CD14-positive monocyte (primary cell): ENCODE data around the gene SPC24. TPM values are rescaled to one million over a fixed set of nuclear protein-coding genes. Genes with fewer than 3 reads are reported as not detected.

Experiments used
- DNase-seq, 3 donors: peaks; one replicate each; pipeline ENCODE4 v3.0.0-alpha.2; 2011 to 2022
- H2AFZ ChIP-seq: 2 replicates; pipeline ENCODE4 v1.6.0; 2012; ENCODE audit warnings: mild to moderate bottlenecking, low read depth, low read length, inconsistent platforms; ENCODE audit not compliant: insufficient read depth, poor library complexity, severe bottlenecking
- H3K27ac ChIP-seq, 2 donors: 1 replicate in 1 of 2; 2 replicates in 1 of 2; pipeline ENCODE4 v1.5.1; 2012 to 2013; ENCODE audit warnings: low read length in 2 of 2, control low read depth in 1 of 2, inconsistent platforms in 1 of 2, low read depth in 1 of 2, mild to moderate bottlenecking in 1 of 2
- H3K27me3 ChIP-seq, 2 donors: one replicate each; pipeline versions ENCODE4 v1.6.0 to v1.6.1; 2011 to 2013; ENCODE audit warnings: low read length in 2 of 2; ENCODE audit not compliant: control insufficient read depth in 2 of 2, insufficient read depth in 2 of 2
- H3K36me3 ChIP-seq, 2 donors: replicated peaks in 1 of 2; 1 replicate in 1 of 2; 2 replicates in 1 of 2; pipeline versions ENCODE4 v1.5.1 to v1.6.1; 2012 to 2013; ENCODE audit warnings: low read length in 2 of 2, control low read depth in 1 of 2, inconsistent platforms in 1 of 2, mild to moderate bottlenecking in 1 of 2; ENCODE audit not compliant: insufficient read depth in 2 of 2, control insufficient read depth in 1 of 2
- H3K4me1 ChIP-seq, 2 donors: 1 replicate in 1 of 2; 2 replicates in 1 of 2; pipeline versions ENCODE4 v1.5.1 to v1.6.1; 2012 to 2013; ENCODE audit warnings: low read length in 2 of 2, control low read depth in 1 of 2, inconsistent platforms in 1 of 2, mild to moderate bottlenecking in 1 of 2, moderate library complexity in 1 of 2; ENCODE audit not compliant: insufficient read depth in 2 of 2, control insufficient read depth in 1 of 2
- H3K4me2 ChIP-seq: replicated peaks from 2 replicates; pipeline ENCODE3; 2012; ENCODE audit warnings: low read length, moderate library complexity, mild to moderate bottlenecking; ENCODE audit not compliant: poor library complexity, severe bottlenecking; ENCODE audit errors: extremely low read depth
- H3K4me3 ChIP-seq, 3 experiments: fragments of 200-600 bp in 1 of 3; sonication (generic) in 1 of 3; replicated peaks in 1 of 3; 1 replicate in 2 of 3; 2 replicates in 1 of 3; pipeline ENCODE4 v1.5.1; 2011 to 2013; ENCODE audit warnings: low read length in 3 of 3, mild to moderate bottlenecking in 3 of 3, control low read depth in 2 of 3, low read depth in 2 of 3, inconsistent platforms in 1 of 3, moderate library complexity in 1 of 3
- H3K79me2 ChIP-seq: 2 replicates; pipeline ENCODE4 v1.6.0; 2012; ENCODE audit warnings: mild to moderate bottlenecking, control low read depth, inconsistent platforms, low read length, moderate library complexity; ENCODE audit not compliant: insufficient read depth
- H3K9ac ChIP-seq: 2 replicates; pipeline ENCODE4 v1.6.0; 2017; ENCODE audit warnings: low read length, mild to moderate bottlenecking; ENCODE audit not compliant: insufficient read depth, poor library complexity, severe bottlenecking
- H3K9me3 ChIP-seq, 2 donors: replicated peaks in 1 of 2; 1 replicate in 1 of 2; 2 replicates in 1 of 2; pipeline versions ENCODE4 v1.5.1 to v1.6.1; 2012 to 2013; ENCODE audit warnings: low read length in 2 of 2, control low read depth in 1 of 2; ENCODE audit not compliant: control insufficient read depth in 1 of 2, insufficient read depth in 1 of 2
- H4K20me1 ChIP-seq: 2 replicates; pipeline ENCODE4 v1.6.0; 2012; ENCODE audit warnings: mild to moderate bottlenecking, low read length, control low read depth, moderate library complexity; ENCODE audit not compliant: insufficient read depth
- H3K27ac Mint-ChIP-seq, 7 donors: one replicate each; pipeline ENCODE4 v1.8.0; 2020; ENCODE audit warnings: mild to moderate bottlenecking in 7 of 7, mixed read lengths in 7 of 7, moderate library complexity in 6 of 7, inconsistent platforms in 2 of 7
- H3K27me3 Mint-ChIP-seq, 3 donors: one replicate each; pipeline ENCODE4 v1.8.0; 2021 to 2022; ENCODE audit warnings: low read depth in 3 of 3, mild to moderate bottlenecking in 3 of 3, mixed read lengths in 3 of 3, moderate library complexity in 3 of 3, inconsistent platforms in 1 of 3
- H3K36me3 Mint-ChIP-seq, 2 donors: one replicate each; pipeline ENCODE4 v1.8.0; 2020; ENCODE audit warnings: mixed read lengths in 2 of 2, inconsistent platforms in 1 of 2, mild to moderate bottlenecking in 1 of 2
- H3K4me1 Mint-ChIP-seq: one replicate; pipeline ENCODE4 v1.8.0; 2020; ENCODE audit warnings: mild to moderate bottlenecking, mixed read lengths
- H3K4me3 Mint-ChIP-seq, 2 donors: one replicate each; pipeline ENCODE4 v1.8.0; 2020; ENCODE audit warnings: mild to moderate bottlenecking in 2 of 2, mixed read lengths in 2 of 2, moderate library complexity in 1 of 2
- H3K9me3 Mint-ChIP-seq, 7 donors: one replicate each; pipeline ENCODE4 v1.8.0; 2020 to 2022; ENCODE audit warnings: mixed read lengths in 7 of 7, mild to moderate bottlenecking in 6 of 7, moderate library complexity in 6 of 7, inconsistent platforms in 2 of 7
- WGBS: methylation state at CpG from one replicate; pipeline ENCODE4 v1.1.5; 2013; ENCODE audit warnings: missing lambda C conversion rate; ENCODE audit not compliant: insufficient coverage; 5-methylcytosine and 5-hydroxymethylcytosine counted together
- intact Hi-C, 2 donors: fragments of 100-400 bp; cut with micrococcal nuclease; formaldehyde crosslinking; loops; one replicate each; pipeline versions ENCODE4 v1.15.0 to v1.15.1; 2023
- polyA minus RNA-seq: library from RNA; depleted of rRNA, polyadenylated mRNA; stranded (reverse); fragments of >200 nt; gene quantifications from 2 replicates; pipeline ENCODE4 v1.2.3, GENCODE V29; 2012
- polyA plus RNA-seq, 3 donors: library from polyadenylated mRNA; depleted of rRNA in 1 of 3; unstranded in 2 of 3; stranded (reverse) in 1 of 3; fragments of 300-500 nt in 2 of 3; fragments of >200 nt in 1 of 3; fragmentation: Illumina TruSeq in 2 of 3; gene quantifications; 1 replicate in 2 of 3; 2 replicates in 1 of 3; pipeline ENCODE4 v1.2.3, GENCODE V29; 2012 to 2021
- total RNA-seq, 12 experiments: library from RNA in 1 of 12; stranded (reverse) in 1 of 12; fragments of 120-200 nt in 1 of 12; gene quantifications; one replicate each; pipeline ENCODE4 v1.2.4 and lab custom pipeline; 2013 to 2026; ENCODE audit warnings: mixed read lengths in 6 of 12, inconsistent platforms in 1 of 12
- TF ChIP-seq, protein P1 (sequence below): fragments of 200-600 bp; IDR thresholded peaks from one replicate; pipeline ENCODE4 v1.8.0; 2022; ENCODE audit warnings: antibody characterized with exemption, mild to moderate bottlenecking

SPC24 gene, protein sequence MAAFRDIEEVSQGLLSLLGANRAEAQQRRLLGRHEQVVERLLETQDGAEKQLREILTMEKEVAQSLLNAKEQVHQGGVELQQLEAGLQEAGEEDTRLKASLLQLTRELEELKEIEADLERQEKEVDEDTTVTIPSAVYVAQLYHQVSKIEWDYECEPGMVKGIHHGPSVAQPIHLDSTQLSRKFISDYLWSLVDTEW
- 0.06 TPM for total RNA-seq (2013)
- polyA plus RNA-seq (under 1 TPM in 1 of 3 donors, not detected in 2; 0.27 TPM), polyA minus RNA-seq (0.14 and 0.40 TPM in 2 replicates), total RNA-seq (lab: John Stamatoyannopoulos, UW) (0.07 to 7.7 (median 0.20) reads per million in 11 experiments)

DNA sequence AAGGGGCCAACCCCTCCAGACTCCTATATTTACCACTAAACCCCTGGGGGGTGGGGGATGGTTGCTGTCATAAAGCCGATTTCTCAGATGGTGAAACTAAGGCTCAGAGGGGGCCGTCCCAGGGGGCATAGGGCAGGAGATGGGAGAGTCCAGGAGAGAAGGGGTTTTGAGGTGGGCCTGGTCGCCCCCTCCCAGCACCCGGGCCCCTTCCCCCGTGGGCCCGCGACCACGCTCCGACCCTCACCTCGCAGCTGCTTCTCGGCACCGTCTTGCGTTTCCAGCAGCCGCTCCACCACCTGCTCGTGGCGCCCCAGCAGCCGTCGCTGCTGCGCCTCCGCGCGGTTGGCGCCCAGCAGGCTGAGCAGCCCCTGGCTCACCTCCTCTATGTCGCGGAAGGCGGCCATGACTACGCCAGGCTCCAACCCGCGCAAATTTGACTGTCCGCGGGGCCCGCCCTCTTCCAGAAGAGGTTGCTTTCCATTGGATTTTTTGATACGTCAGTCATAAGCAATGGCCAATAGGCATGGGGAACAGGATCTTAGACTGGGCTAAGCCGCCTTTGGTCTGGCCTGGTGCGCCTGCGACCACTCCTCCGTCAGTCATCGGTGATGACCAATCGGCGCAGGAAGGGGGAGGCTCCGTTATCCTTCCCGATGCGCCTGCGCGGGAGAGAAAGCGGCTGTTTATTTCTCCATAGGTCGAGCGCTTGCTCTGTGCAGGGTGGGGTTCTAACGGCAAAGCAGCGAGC, at the start of gene SPC24:
Gene SPC24, minus strand, starts transcription at position 410 of the 748 bp plus-strand sequence. Its CDS starts 6 bp downstream, at position 404.
- Histone ChIP-seq H3K4me3 (peak within 1 kb of the TSS; percentile 58 to 88 (median 65)), H3K36me3 (no peaks in the 10 kb centered on the region), H4K20me1 (no peaks in the 10 kb centered on the region), H3K4me1 (peaks cover 20 to 29% of the 10 kb centered on the region in 2 donors), H3K27ac (peak within 1 kb of the TSS; percentile 18 to 65), H3K9me3 (no peaks in the 10 kb centered on the region), H3K79me2 (peaks cover 47% of the 10 kb centered on the region), H3K9ac (peak within 1 kb of the TSS; percentile 39), H2AFZ (peak within 1 kb of the TSS; percentile 95), H3K27me3 (no peaks in the 10 kb centered on the region), H3K4me2 (peak within 1 kb of the TSS; percentile 87)
- H3K4me1 Mint-ChIP-seq: peaks cover 28% of the 10 kb centered on the region
- intact Hi-C loops: loop anchor here in 1 of 2 donors (5.0 kb wide), 1 partner anchor 42 kb away; the partner anchor contains the start of gene KANK2
- peak; percentile 96 to 98 (median 98) for DNase-seq
- WGBS: under 1% methylated on average over 44 of the region's 50 CpGs
- H3K27ac Mint-ChIP-seq: peak within 1 kb of the TSS; percentile 37 to 88 (median 78)
- peaks cover 0 to 6% (median 0%) of the 10 kb centered on the region in 7 donors for H3K9me3 Mint-ChIP-seq
- peak within 1 kb of the TSS; percentile 77 to 88 for H3K4me3 Mint-ChIP-seq
- peaks cover 0 to 3% (median 3%) of the 10 kb centered on the region in 3 donors for H3K27me3 Mint-ChIP-seq
- peaks cover 3 to 10% of the 10 kb centered on the region in 2 donors for H3K36me3 Mint-ChIP-seq
- TF ChIP-seq, protein P1, sequence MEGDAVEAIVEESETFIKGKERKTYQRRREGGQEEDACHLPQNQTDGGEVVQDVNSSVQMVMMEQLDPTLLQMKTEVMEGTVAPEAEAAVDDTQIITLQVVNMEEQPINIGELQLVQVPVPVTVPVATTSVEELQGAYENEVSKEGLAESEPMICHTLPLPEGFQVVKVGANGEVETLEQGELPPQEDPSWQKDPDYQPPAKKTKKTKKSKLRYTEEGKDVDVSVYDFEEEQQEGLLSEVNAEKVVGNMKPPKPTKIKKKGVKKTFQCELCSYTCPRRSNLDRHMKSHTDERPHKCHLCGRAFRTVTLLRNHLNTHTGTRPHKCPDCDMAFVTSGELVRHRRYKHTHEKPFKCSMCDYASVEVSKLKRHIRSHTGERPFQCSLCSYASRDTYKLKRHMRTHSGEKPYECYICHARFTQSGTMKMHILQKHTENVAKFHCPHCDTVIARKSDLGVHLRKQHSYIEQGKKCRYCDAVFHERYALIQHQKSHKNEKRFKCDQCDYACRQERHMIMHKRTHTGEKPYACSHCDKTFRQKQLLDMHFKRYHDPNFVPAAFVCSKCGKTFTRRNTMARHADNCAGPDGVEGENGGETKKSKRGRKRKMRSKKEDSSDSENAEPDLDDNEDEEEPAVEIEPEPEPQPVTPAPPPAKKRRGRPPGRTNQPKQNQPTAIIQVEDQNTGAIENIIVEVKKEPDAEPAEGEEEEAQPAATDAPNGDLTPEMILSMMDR: no peak

DNA sequence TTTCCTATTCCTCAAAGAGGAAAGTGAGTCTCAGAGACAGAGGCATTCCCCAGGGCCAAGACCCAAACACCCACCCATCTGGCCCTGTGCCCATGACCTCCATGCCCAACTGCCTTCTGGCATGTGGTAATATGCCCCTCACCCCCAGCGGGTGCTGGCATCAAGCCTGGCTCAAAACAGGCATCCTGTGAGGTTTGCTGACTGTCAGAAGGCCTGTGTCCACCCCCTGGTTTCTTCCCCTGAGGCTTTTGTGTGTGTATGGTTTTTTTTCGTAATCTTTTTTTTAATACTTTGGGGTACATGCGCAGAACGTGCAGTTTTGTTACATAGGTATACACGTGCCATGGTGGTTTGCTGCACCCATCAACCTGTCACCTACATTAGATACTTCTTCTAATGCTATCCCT, 49.4 kb upstream of the SPC24 start:
- H3K9me3 Mint-ChIP-seq: peaks cover 0 to 3% (median 0%) of the 10 kb centered on the region in 7 donors
- peaks cover 8 to 17% (median 8%) of the 10 kb centered on the region in 3 donors for H3K27me3 Mint-ChIP-seq
- no peaks in the 10 kb centered on the region for H3K9me3 ChIP-seq
- H3K4me3 Mint-ChIP-seq: no peak overlapping the region
- no peaks in the 10 kb centered on the region for H3K27me3 ChIP-seq
- WGBS: no CpG with 5 or more reads among the region's 5 CpGs
- no peak overlapping the region for H3K4me3 ChIP-seq
- intact Hi-C loops: loop anchor here (5.0 kb wide), 2 partner anchors 68 to 168 kb away; no protein-coding TSS in a partner anchor
- peak overlapping the region in 1 of 7 donors; percentile 43 for H3K27ac Mint-ChIP-seq
- H3K4me2 ChIP-seq: no peak overlapping the region
- H3K27ac ChIP-seq: no peak overlapping the region
- peaks cover 0 to 11% of the 10 kb centered on the region in 2 donors for H3K4me1 ChIP-seq
- H2AFZ ChIP-seq: no peak overlapping the region
- H3K4me1 Mint-ChIP-seq: peaks cover 11% of the 10 kb centered on the region
- no peaks in the 10 kb centered on the region for H3K36me3 ChIP-seq
- no peak for DNase-seq
- no peaks in the 10 kb centered on the region for H3K79me2 ChIP-seq
- TF ChIP-seq, protein P1: no peak
- no peak overlapping the region for H3K9ac ChIP-seq
- H3K36me3 Mint-ChIP-seq: no peaks in the 10 kb centered on the region
- no peaks in the 10 kb centered on the region for H4K20me1 ChIP-seq
